Neural cell (in vitro differentiated cells): Measurements from ENCODE around the gene CCM2L.

ENCODE experiments used
- EP300 ChIP-seq: fragments of 450-650 bp; conservative IDR thresholded peaks from 2 replicates; pipeline ENCODE4 v1.6.1; 2014; ENCODE audit warnings: antibody characterized with exemption, mild to moderate bottlenecking, moderate library complexity; ENCODE audit not compliant: poor library complexity, severe bottlenecking
- EZH2 ChIP-seq: fragments of 200-600, 300-800 bp; shearing (Covaris generic), sonication (generic); IDR thresholded peaks from 2 replicates; pipeline ENCODE4 v1.6.1; 2014; ENCODE audit warnings: antibody characterized with exemption, low read length, borderline replicate concordance, mild to moderate bottlenecking; ENCODE audit not compliant: insufficient read depth, poor library complexity, severe bottlenecking
- POLR2AphosphoS5 ChIP-seq: IDR thresholded peaks from 2 replicates; pipeline ENCODE4 v1.6.1; 2012
- RAD21 ChIP-seq: fragments of 450-650 bp; conservative IDR thresholded peaks from 2 replicates; pipeline ENCODE4 v1.6.1; 2014; ENCODE audit warnings: antibody characterized with exemption, mild to moderate bottlenecking, moderate library complexity
- SMC3 ChIP-seq: fragments of 450-650 bp; conservative IDR thresholded peaks from 2 replicates; pipeline ENCODE4 v1.6.1; 2014; ENCODE audit warnings: antibody characterized with exemption, mild to moderate bottlenecking, moderate library complexity; ENCODE audit not compliant: poor library complexity
- TF ChIP-seq, protein P1 (sequence below): fragments of 450-650 bp; IDR thresholded peaks from 2 replicates; pipeline ENCODE4 v1.5.1; 2014; ENCODE audit warnings: antibody characterized with exemption, mild to moderate bottlenecking, moderate library complexity; ENCODE audit not compliant: poor library complexity, severe bottlenecking

DNA sequence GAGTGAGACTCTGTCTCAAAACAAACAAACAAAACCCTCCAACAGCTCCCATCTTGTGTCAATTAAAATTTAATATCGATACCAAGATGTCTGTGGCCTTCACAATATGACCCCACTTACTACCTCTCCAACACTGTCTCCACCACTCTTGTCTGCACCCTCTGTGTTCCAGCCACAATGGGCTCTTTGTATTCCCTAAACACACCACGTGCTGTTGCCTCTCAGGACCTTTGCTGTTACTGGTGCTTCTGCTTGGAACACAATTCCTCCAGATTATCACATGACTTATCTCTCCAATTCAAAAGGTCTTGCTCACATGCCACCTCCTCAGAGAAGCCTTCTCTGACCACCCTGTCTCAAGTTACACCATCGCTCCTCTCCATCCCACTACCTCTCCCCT, 35.8 kb downstream of the CCM2L start:
- TF ChIP-seq EP300 (no peak), EZH2 (no peak), POLR2AphosphoS5 (no peak), RAD21 (no peak), SMC3 (no peak)
- TF ChIP-seq, protein P1, sequence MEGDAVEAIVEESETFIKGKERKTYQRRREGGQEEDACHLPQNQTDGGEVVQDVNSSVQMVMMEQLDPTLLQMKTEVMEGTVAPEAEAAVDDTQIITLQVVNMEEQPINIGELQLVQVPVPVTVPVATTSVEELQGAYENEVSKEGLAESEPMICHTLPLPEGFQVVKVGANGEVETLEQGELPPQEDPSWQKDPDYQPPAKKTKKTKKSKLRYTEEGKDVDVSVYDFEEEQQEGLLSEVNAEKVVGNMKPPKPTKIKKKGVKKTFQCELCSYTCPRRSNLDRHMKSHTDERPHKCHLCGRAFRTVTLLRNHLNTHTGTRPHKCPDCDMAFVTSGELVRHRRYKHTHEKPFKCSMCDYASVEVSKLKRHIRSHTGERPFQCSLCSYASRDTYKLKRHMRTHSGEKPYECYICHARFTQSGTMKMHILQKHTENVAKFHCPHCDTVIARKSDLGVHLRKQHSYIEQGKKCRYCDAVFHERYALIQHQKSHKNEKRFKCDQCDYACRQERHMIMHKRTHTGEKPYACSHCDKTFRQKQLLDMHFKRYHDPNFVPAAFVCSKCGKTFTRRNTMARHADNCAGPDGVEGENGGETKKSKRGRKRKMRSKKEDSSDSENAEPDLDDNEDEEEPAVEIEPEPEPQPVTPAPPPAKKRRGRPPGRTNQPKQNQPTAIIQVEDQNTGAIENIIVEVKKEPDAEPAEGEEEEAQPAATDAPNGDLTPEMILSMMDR: no peak
